Measurements from ENCODE around the gene GRID2IP. TPM values are rescaled to one million over a fixed set of nuclear protein-coding genes. Genes with fewer than 3 reads are reported as not detected.

Gene GRID2IP
- total and polyA plus RNA-seq, 2 of the 8 experiments (the other 6 are each of a cell fraction or from before 2014, with no cell fraction given), result 0.80 to 1.3 TPM

GRCh38 chr7:6526997-6527378 is 24.3 kb downstream of the GRID2IP start:
- no peaks in the 10 kb centered on the region; the same call in 1 of the 2 replicates for H3K79me1 ChIP-seq (ENCODE audit: low read depth, low read length)
- no peak overlapping the region for H3K4ac ChIP-seq (replicated peaks; ENCODE audit: insufficient read length, low read depth, low read length)
- no peak overlapping the region for H2AK5ac ChIP-seq (ENCODE audit: low read depth, low read length)
- FAIRE-seq (no peak), DNase-seq (ENCODE audit: low read depth in 1 of 2, low spot score in 2 of 2) (no peak)
- peaks cover 7 to 51% (median 42%) of the 10 kb centered on the region in 4 experiments for H3K27me3 ChIP-seq (replicated peaks in 1 of 4; ENCODE audit: control insufficient read depth in 3 of 4, extremely low read depth in 1 of 4, insufficient read depth in 3 of 4, low read length in 3 of 4)
- H3K4me2 ChIP-seq (ENCODE audit: insufficient read depth in 1 of 2, low read depth in 2 of 2, low read length in 2 of 2), result peak overlapping the region; percentile 79 to 99
- H3K36me3 ChIP-seq (ENCODE audit: control insufficient read depth in 2 of 4, insufficient read depth in 4 of 4, low read length in 3 of 4), result no peaks in the 10 kb centered on the region
- H3K9me3 ChIP-seq (ENCODE audit: insufficient read depth in 2 of 2, low read depth in 1 of 2, low read length in 1 of 2), result no peaks in the 10 kb centered on the region
- H3K79me2 ChIP-seq (ENCODE audit: control insufficient read depth in 1 of 2, insufficient read depth in 2 of 2, low read length in 2 of 2), result no peaks in the 10 kb centered on the region
- peak overlapping the region; percentile 27 for H2AFZ ChIP-seq (ENCODE audit: low read length)
- no peak overlapping the region for H2BK120ac ChIP-seq (replicated peaks; ENCODE audit: low read depth, low read length)
- no peak overlapping the region for H4K5ac ChIP-seq (ENCODE audit: insufficient read length, low read depth, low read length)
- H2BK5ac ChIP-seq (ENCODE audit: low read depth, low read length), result no peak overlapping the region
- peak overlapping the region in 1 of 4 experiments; percentile 13; a peak in 2 of 7 replicates for H3K9ac ChIP-seq (replicated peaks in 1 of 4; ENCODE audit: extremely low read depth in 1 of 4, low read depth in 3 of 4, low read length in 3 of 4)
- H4K20me1 ChIP-seq (replicated peaks in 1 of 2; ENCODE audit: control insufficient read depth in 1 of 2, insufficient read depth in 2 of 2, low read length in 2 of 2), result peaks cover 0 to 4% of the 10 kb centered on the region in 2 experiments
- peaks cover 19% of the 10 kb centered on the region; the same call in 1 of the 2 replicates for H3K23me2 ChIP-seq (ENCODE audit: low read depth, low read length)
- ChIA-PET CTCF (ENCODE audit: partially characterized antibody) (interaction anchor here (0.7 to 1.3 kb wide), 4 partner anchors 17 to 67 kb away, joined by 3 to 4 read pairs (median 3); no protein-coding TSS in a partner anchor), POLR2A (ENCODE audit: partially characterized antibody) (interaction anchor here (0.9 to 1.1 kb wide), 2 partner anchors 16 to 119 kb away, joined by 3 read pairs; no protein-coding TSS in a partner anchor)
- WGBS, 2 experiments (ENCODE audit: extremely low coverage in 1 of 2, insufficient coverage in 1 of 2, insufficient read length in 1 of 2, insufficient replicate concordance in 2 of 2, low coverage in 1 of 2, low lambda C conversion rate in 2 of 2, missing lambda C conversion rate in 1 of 2), result 43% methylated on average over 12 of the region's 12 CpGs; no CpG with 5 or more reads in 1 of the 2 experiments
- H3K18ac ChIP-seq (ENCODE audit: extremely low read depth, low read length), result peak overlapping the region; percentile 51; the same call in 1 of the 2 replicates
- H3K23ac ChIP-seq (ENCODE audit: insufficient read length), result no peak overlapping the region
- H2BK12ac ChIP-seq (ENCODE audit: low read depth, low read length), result 0 out of 2 replicates have a peak overlapping the region, but pooled peaks have one; percentile 7
- H4K8ac ChIP-seq (ENCODE audit: extremely low read depth, insufficient read depth, low read length), result peak overlapping the region; percentile 95
- no peak overlapping the region for H2BK20ac ChIP-seq (ENCODE audit: low read length)
- peak overlapping the region; percentile 88; the same call in 1 of the 2 replicates for H2BK15ac ChIP-seq (ENCODE audit: low read length)
- peak overlapping the region; percentile 39 to 56 (median 52) for H3K4me3 ChIP-seq (ENCODE audit: extremely low read depth in 1 of 4, insufficient read depth in 2 of 4, low read depth in 3 of 4, low read length in 4 of 4)
- peak overlapping the region; percentile 88 for H4K91ac ChIP-seq (replicated peaks; ENCODE audit: insufficient read length, low read length)
- no peak overlapping the region for H3K27ac ChIP-seq (ENCODE audit: low read depth, low read length)
- H3K4me1 ChIP-seq (replicated peaks in 1 of 4; ENCODE audit: control insufficient read depth in 3 of 4, insufficient read depth in 4 of 4, low read length in 3 of 4), result peaks cover 0 to 14% (median 10%) of the 10 kb centered on the region in 4 experiments; a peak in 3 of 7 replicates
- H3K56ac ChIP-seq (replicated peaks; ENCODE audit: insufficient read length, low read depth, low read length), result no peak overlapping the region
- H3K14ac ChIP-seq (ENCODE audit: insufficient read length), result no peak overlapping the region
- TF ChIP-seq RAD21 (IDR thresholded peaks at IDR 0.05 in 1 of 2, conservative IDR thresholded peaks at IDR 0.05 in 1 of 2; ENCODE audit: low read depth in 2 of 2, low read length in 2 of 2), result no peak
